ENCODE measurements around the gene OR5B21.

OR5B21 gene

GRCh38 chr11:58508005-58508404 is at the start of gene OR5B21:
TSS of gene OR5B21 (minus strand) at chr11:58508105. CDS start at chr11:58508105, 0 bp downstream.
- DNase-seq = no peak

GRCh38 chr11:58549644-58550043 is 41.7 kb upstream of the OR5B21 start:
- no peak for DNase-seq

- no peak for DNase-seq
These were observed 38.9 kb upstream of the OR5B21 start for GRCh38 chr11:58546841-58547240.

GRCh38 chr11:58531865-58532341 is 24.0 kb upstream of the OR5B21 start:
- DNase-seq = no peak

- DNase-seq = no peak
These were observed 22.3 kb upstream of the OR5B21 start for GRCh38 chr11:58530236-58530635.

GRCh38 chr11:58527429-58527828 is 19.5 kb upstream of the OR5B21 start:
- DNase-seq = no peak

- DNase-seq = no peak
These were observed 18.8 kb upstream of the OR5B21 start for GRCh38 chr11:58526721-58527120.

GRCh38 chr11:58525037-58525614 is 17.2 kb upstream of the OR5B21 start:
- DNase-seq = no peak

GRCh38 chr11:58524232-58525036 is 16.5 kb upstream of the OR5B21 start:
- peak; percentile 70 for DNase-seq

- peak; percentile 30 for DNase-seq
These were observed 6.0 kb upstream of the OR5B21 start for GRCh38 chr11:58513747-58514367.

GRCh38 chr11:58511636-58512035 is 3.7 kb upstream of the OR5B21 start:
- no peak for DNase-seq

GRCh38 chr11:58509748-58510147 is 1.8 kb upstream of the OR5B21 start:
- DNase-seq = no peak

- no peak for DNase-seq
These were observed 909 bp upstream of the OR5B21 start for GRCh38 chr11:58508814-58509213.

GRCh38 chr11:58507355-58507754 is 550 bp downstream of the OR5B21 start:
- DNase-seq = no peak

- no peak for DNase-seq
These were observed 970 bp downstream of the OR5B21 start for GRCh38 chr11:58506935-58507334.

- DNase-seq = no peak
These were observed 2.1 kb downstream of the OR5B21 start for GRCh38 chr11:58505849-58506248.

- no peak for DNase-seq
These were observed 3.7 kb downstream of the OR5B21 start for GRCh38 chr11:58504232-58504631.

- DNase-seq = no peak
These were observed 4.5 kb downstream of the OR5B21 start for GRCh38 chr11:58503361-58503856.

GRCh38 chr11:58502004-58502403 is 5.9 kb downstream of the OR5B21 start:
- no peak for DNase-seq

- DNase-seq = no peak
These were observed 9.4 kb downstream of the OR5B21 start for GRCh38 chr11:58498464-58498863.

- no peak for DNase-seq
These were observed 10.0 kb downstream of the OR5B21 start for GRCh38 chr11:58497951-58498350.

GRCh38 chr11:58495906-58496305 is 12.0 kb downstream of the OR5B21 start:
- no peak for DNase-seq

GRCh38 chr11:58494101-58494500 is 13.8 kb downstream of the OR5B21 start:
- DNase-seq = no peak

GRCh38 chr11:58493676-58494075 is 14.2 kb downstream of the OR5B21 start:
- DNase-seq = no peak
